Smooth muscle cell (in vitro differentiated cells): ENCODE results near the gene LIMK1. TPM values are rescaled to one million over a fixed set of nuclear protein-coding genes. Genes with fewer than 3 reads are reported as not detected.

Source experiments
- DNase-seq: peaks from one replicate; lab custom pipeline; 2025; ENCODE audit not compliant: unreplicated experiment; lab: John Stamatoyannopoulos, UW
- H2AFZ ChIP-seq: fragments of 200-600 bp; sonication (generic); 2 replicates; pipeline ENCODE4 v1.6.0; 2016; ENCODE audit warnings: antibody characterized with exemption, low read depth, mild to moderate bottlenecking
- H3F3A ChIP-seq: fragments of 200-600 bp; sonication (generic); 2 replicates; pipeline ENCODE4 v1.6.0; 2017; ENCODE audit warnings: antibody characterized with exemption, low read depth
- H3K27ac ChIP-seq: fragments of 200-600 bp; sonication (generic); 2 replicates; pipeline ENCODE4 v1.5.1; 2016; ENCODE audit warnings: low read depth, mild to moderate bottlenecking
- H3K27me3 ChIP-seq: fragments of 200-600 bp; sonication (generic); 2 replicates; pipeline ENCODE4 v1.6.1; 2016; ENCODE audit warnings: low read depth, mild to moderate bottlenecking
- H3K36me3 ChIP-seq: fragments of 200-600 bp; sonication (generic); 2 replicates; pipeline ENCODE4 v1.5.1; 2016; ENCODE audit warnings: low read depth
- H3K4me1 ChIP-seq: fragments of 200-600 bp; sonication (generic); 2 replicates; pipeline ENCODE4 v1.5.1; 2016; ENCODE audit warnings: low read depth
- H3K4me2 ChIP-seq: fragments of 200-600 bp; sonication (generic); 2 replicates; pipeline ENCODE4 v1.6.0; 2016; ENCODE audit warnings: mild to moderate bottlenecking
- H3K4me3 ChIP-seq: fragments of 200-600 bp; sonication (generic); 2 replicates; pipeline ENCODE4 v1.5.1; 2016; ENCODE audit warnings: mild to moderate bottlenecking
- H3K79me2 ChIP-seq: fragments of 200-600 bp; sonication (generic); 2 replicates; pipeline ENCODE4 v1.6.0; 2016; ENCODE audit warnings: low read depth, mild to moderate bottlenecking
- H3K9ac ChIP-seq: fragments of 200-600 bp; sonication (generic); 2 replicates; pipeline ENCODE4 v1.6.0; 2016; ENCODE audit warnings: low read depth
- H3K9me3 ChIP-seq: fragments of 200-600 bp; sonication (generic); replicated peaks from 2 replicates; pipeline ENCODE4 v1.5.1; 2016; ENCODE audit warnings: low read depth
- H4K20me1 ChIP-seq: fragments of 200-600 bp; sonication (generic); 2 replicates; pipeline ENCODE4 v1.6.0; 2016; ENCODE audit warnings: low read depth
- CTCF ChIP-seq: fragments of 200-600 bp; sonication (generic); IDR thresholded peaks from 2 replicates; pipeline ENCODE4 v1.5.1; 2017; ENCODE audit warnings: borderline replicate concordance, mild to moderate bottlenecking, antibody characterized with exemption; ENCODE audit not compliant: insufficient read depth, poor library complexity, severe bottlenecking
- WGBS: methylation state at CpG from one replicate; pipeline ENCODE4 v1.1.7; 2016; ENCODE audit warnings: low lambda C conversion rate; 5-methylcytosine and 5-hydroxymethylcytosine counted together
- polyA plus RNA-seq: library from polyadenylated mRNA; unstranded; fragments of >200 nt; fragmentation: Nextera tagmentation; extraction: Ambion mirVana; gene quantifications from 2 replicates; pipeline ENCODE4 v1.2.1, GENCODE V29; 2016
- total RNA-seq: library from RNA; depleted of rRNA; stranded (reverse); fragments of >200 nt; gene quantifications from 2 replicates; pipeline ENCODE4 v1.2.3, GENCODE V29; 2014

LIMK1 gene
- total and polyA plus RNA-seq, 2 experiments from 2014 or later: 23.6 to 29.2 TPM

GRCh38 chr7:74129887-74130286 lies 46.3 kb downstream of the LIMK1 start:
- Histone ChIP-seq H3F3A (no peaks in the 10 kb centered on the region), H3K36me3 (no peaks in the 10 kb centered on the region), H3K4me1 (no peaks in the 10 kb centered on the region), H4K20me1 (no peaks in the 10 kb centered on the region), H3K9ac (no peak overlapping the region), H3K27ac (no peak overlapping the region), H2AFZ (no peak overlapping the region), H3K4me2 (no peak overlapping the region), H3K9me3 (no peaks in the 10 kb centered on the region), H3K27me3 (no peaks in the 10 kb centered on the region), H3K79me2 (no peaks in the 10 kb centered on the region), H3K4me3 (no peak overlapping the region)
- no peak for TF ChIP-seq CTCF
- 86% methylated on average over 2 of the region's 2 CpGs for WGBS
- DNase-seq: no peak

- Histone ChIP-seq H3K36me3 (no peaks in the 10 kb centered on the region), H3F3A (no peaks in the 10 kb centered on the region), H3K9me3 (no peaks in the 10 kb centered on the region), H3K4me1 (no peaks in the 10 kb centered on the region), H3K4me2 (no peak overlapping the region), H3K9ac (no peak overlapping the region), H3K27ac (no peak overlapping the region), H3K79me2 (no peaks in the 10 kb centered on the region), H3K27me3 (no peaks in the 10 kb centered on the region), H4K20me1 (no peaks in the 10 kb centered on the region), H3K4me3 (no peak overlapping the region), H2AFZ (no peak overlapping the region)
- no peak for DNase-seq
- 92% methylated on average over 4 of the region's 4 CpGs for WGBS
- TF ChIP-seq CTCF: no peak
These were observed 46.9 kb downstream of the LIMK1 start for GRCh38 chr7:74130518-74130917.

- WGBS: 80% methylated on average over 8 of the region's 8 CpGs
- no peak overlapping the region for H3K4me3 ChIP-seq
- H3K27ac ChIP-seq: peak overlapping the region; percentile 62
- H3K36me3 ChIP-seq: no peaks in the 10 kb centered on the region
- H3K4me1 ChIP-seq: no peaks in the 10 kb centered on the region
- no peak overlapping the region for H3K9ac ChIP-seq
- H2AFZ ChIP-seq: no peak overlapping the region
- no peak for DNase-seq
- H3F3A ChIP-seq: no peaks in the 10 kb centered on the region
- no peaks in the 10 kb centered on the region for H3K9me3 ChIP-seq
- no peaks in the 10 kb centered on the region for H4K20me1 ChIP-seq
- H3K79me2 ChIP-seq: no peaks in the 10 kb centered on the region
- H3K4me2 ChIP-seq: no peak overlapping the region
- no peaks in the 10 kb centered on the region for H3K27me3 ChIP-seq
- no peak for TF ChIP-seq CTCF
These were observed 50.6 kb downstream of the LIMK1 start for GRCh38 chr7:74134117-74134620.

- H3K27ac ChIP-seq: no peak overlapping the region
- H3K4me3 ChIP-seq: no peak overlapping the region
- DNase-seq: no peak
- H3K79me2 ChIP-seq: no peaks in the 10 kb centered on the region
- no peaks in the 10 kb centered on the region for H3K4me1 ChIP-seq
- H3K36me3 ChIP-seq: no peaks in the 10 kb centered on the region
- no peak overlapping the region for H3K4me2 ChIP-seq
- TF ChIP-seq CTCF: no peak
- H4K20me1 ChIP-seq: no peaks in the 10 kb centered on the region
- 35% methylated on average over 12 of the region's 12 CpGs for WGBS
- no peak overlapping the region for H2AFZ ChIP-seq
- no peaks in the 10 kb centered on the region for H3F3A ChIP-seq
- no peaks in the 10 kb centered on the region for H3K27me3 ChIP-seq
- H3K9me3 ChIP-seq: no peaks in the 10 kb centered on the region
- H3K9ac ChIP-seq: no peak overlapping the region
These were observed 54.8 kb downstream of the LIMK1 start for GRCh38 chr7:74138334-74138867.
